RPMI7951 (cell line): ENCODE measurements around the gene METTL22. TPM values are rescaled to one million over a fixed set of nuclear protein-coding genes. Genes with fewer than 3 reads are reported as not detected.

ENCODE experiments used
- DNase-seq: peaks from one replicate; pipeline ENCODE4 v3.0.0-alpha.2; 2012; ENCODE audit warnings: low read depth
- total RNA-seq: library from RNA; depleted of rRNA; stranded (reverse); fragments of >200 nt; shearing (Covaris generic); gene quantifications from 2 replicates; pipeline ENCODE4 v1.2.3, GENCODE V29; 2014; rRNA removed

METTL22 gene
- total RNA-seq, 1 experiment from 2014 or later, result 14.8 TPM

- no peak for DNase-seq
Observed at GRCh38 chr16:8691728-8692127, 70.2 kb downstream of the METTL22 start.

GRCh38 chr16:8694795-8695728 is 73.6 kb downstream of the METTL22 start:
- DNase-seq, result no peak

DNA sequence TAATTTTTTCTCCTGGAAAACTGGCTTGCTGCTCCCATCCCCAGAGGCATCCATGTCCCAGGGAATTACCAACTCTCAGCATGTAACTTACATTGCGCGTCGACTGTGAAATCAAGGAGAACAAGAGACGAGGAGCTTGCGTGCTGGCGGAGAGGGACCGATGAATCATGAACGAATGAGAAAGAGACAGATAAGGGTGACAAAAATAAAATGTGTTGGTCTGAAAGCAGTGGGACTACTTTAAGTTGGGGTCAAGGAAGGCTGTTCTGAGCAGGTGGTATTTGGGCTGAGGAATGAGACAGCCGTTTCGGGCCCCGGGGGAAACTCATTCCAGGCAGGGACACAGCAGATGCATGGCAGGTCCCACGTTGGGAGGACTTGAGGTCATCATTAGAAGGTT is 75.4 kb downstream of the METTL22 start:
- no peak for DNase-seq

GRCh38 chr16:8697965-8698364 is 76.5 kb downstream of the METTL22 start:
- DNase-seq, result no peak

Other genes with a start within 250 kb of the METTL22 start
- not detected in 2 replicates for gene TMEM114, start 31.2 kb upstream of the METTL22 start, total RNA-seq
- gene ABAT, start 52.9 kb downstream of the METTL22 start, total RNA-seq, result 3.1 and 3.5 TPM in 2 replicates
- gene TMEM186, start 175.9 kb downstream of the METTL22 start, total RNA-seq, result 6.5 and 8.4 TPM in 2 replicates
- gene PMM2, start 176.1 kb downstream of the METTL22 start, total RNA-seq, result 27.0 and 30.3 TPM in 2 replicates
- 156 and 166 TPM in 2 replicates for gene CARHSP1, start 247.3 kb downstream of the METTL22 start, total RNA-seq